HepG2 (cell line): ENCODE data around the gene RTEL1. TPM values are rescaled to one million over a fixed set of nuclear protein-coding genes. Genes with fewer than 3 reads are reported as not detected.

Experiments used
- BCL6 ChIP-seq: IDR thresholded peaks from 2 replicates; pipeline ENCODE4 v1.6.1; 2016; ENCODE audit warnings: missing genetic modification reagents, missing compliant biosample characterization
- FOXK1 ChIP-seq: sonication (generic); formaldehyde crosslinking; IDR thresholded peaks from 2 replicates; pipeline ENCODE4 v1.4.0; 2020; ENCODE audit warnings: low read depth, missing genetic modification reagents, borderline replicate concordance
- GFI1 ChIP-seq: sonication (generic); formaldehyde crosslinking; IDR thresholded peaks from 2 replicates; pipeline ENCODE4 v1.5.0; 2020; ENCODE audit warnings: missing genetic modification reagents, mild to moderate bottlenecking, borderline replicate concordance
- GTF3A ChIP-seq: sonication (generic); formaldehyde crosslinking; conservative IDR thresholded peaks from 2 replicates; pipeline ENCODE4 v1.4.0; 2020; ENCODE audit warnings: mild to moderate bottlenecking, missing genetic modification reagents
- HMGA1 ChIP-seq: sonication (generic); formaldehyde crosslinking; conservative IDR thresholded peaks from 2 replicates; pipeline ENCODE4 v1.4.0; 2020; ENCODE audit warnings: missing genetic modification reagents
- IRF2 ChIP-seq: IDR thresholded peaks from 2 replicates; pipeline ENCODE4 v1.6.1; 2018; ENCODE audit warnings: missing genetic modification reagents, missing compliant biosample characterization
- KLF13 ChIP-seq: sonication (generic); formaldehyde crosslinking; IDR thresholded peaks from 2 replicates; pipeline ENCODE4 v1.4.0; 2020; ENCODE audit warnings: mild to moderate bottlenecking, missing genetic modification reagents
- MIER3 ChIP-seq: IDR thresholded peaks from 2 replicates; pipeline ENCODE4 v1.6.1; 2016; ENCODE audit warnings: missing compliant biosample characterization, borderline replicate concordance
- NFATC3 ChIP-seq: sonication (generic); formaldehyde crosslinking; IDR thresholded peaks from 2 replicates; pipeline ENCODE4 v1.5.1; 2020; ENCODE audit warnings: mild to moderate bottlenecking, missing genetic modification reagents
- NFIB ChIP-seq: sonication (generic); formaldehyde crosslinking; IDR thresholded peaks from 2 replicates; pipeline ENCODE4 v1.9.0; 2021; ENCODE audit warnings: missing genetic modification reagents, mild to moderate bottlenecking, borderline replicate concordance
- POLR2G ChIP-seq: fragments of 200-400 bp; formaldehyde crosslinking; IDR thresholded peaks from 2 replicates; pipeline ENCODE4 v1.6.1; 2018; ENCODE audit warnings: mild to moderate bottlenecking, low read depth, low read length, moderate library complexity
- RAD51 ChIP-seq: fragments of 450-650 bp; IDR thresholded peaks from 2 replicates; pipeline ENCODE4 v1.6.1; 2016; ENCODE audit warnings: borderline replicate concordance
- RBM22 ChIP-seq: fragments of 200-400 bp; formaldehyde crosslinking; optimal IDR thresholded peaks from 2 replicates; pipeline ENCODE3; 2017; ENCODE audit warnings: mild to moderate bottlenecking, low read length, moderate library complexity
- SP5 ChIP-seq: IDR thresholded peaks from 2 replicates; pipeline ENCODE4 v1.6.1; 2016; ENCODE audit warnings: low read depth, borderline replicate concordance
- TP53 ChIP-seq: sonication (generic); formaldehyde crosslinking; conservative IDR thresholded peaks from 2 replicates; pipeline ENCODE4 v1.4.0; 2020; ENCODE audit warnings: missing genetic modification reagents
- ZKSCAN1 ChIP-seq: fragments of 150-350 bp; IDR thresholded peaks from 2 replicates; pipeline ENCODE4 v1.6.1; 2014; ENCODE audit warnings: low read length
- ZMYM2 ChIP-seq: sonication (generic); formaldehyde crosslinking; IDR thresholded peaks from 2 replicates; pipeline ENCODE4 v1.8.0; 2022; ENCODE audit warnings: mild to moderate bottlenecking, missing genetic modification reagents
- ZNF136 ChIP-seq: sonication (generic); formaldehyde crosslinking; IDR thresholded peaks from 2 replicates; pipeline ENCODE4 v1.8.1; 2022; ENCODE audit warnings: low read depth, mild to moderate bottlenecking, moderate library complexity, missing genetic modification reagents
- ZNF20 ChIP-seq: sonication (generic); formaldehyde crosslinking; IDR thresholded peaks from 2 replicates; pipeline ENCODE4 v1.4.0; 2020; ENCODE audit warnings: mild to moderate bottlenecking, moderate library complexity, missing genetic modification reagents
- ZNF543 ChIP-seq: sonication (generic); formaldehyde crosslinking; IDR thresholded peaks from 2 replicates; pipeline ENCODE4 v1.4.0; 2020; ENCODE audit warnings: mild to moderate bottlenecking, missing genetic modification reagents
- ZNF569 ChIP-seq: sonication (generic); formaldehyde crosslinking; IDR thresholded peaks from 2 replicates; pipeline ENCODE4 v1.5.0; 2020; ENCODE audit warnings: mild to moderate bottlenecking, missing genetic modification reagents, moderate library complexity, borderline replicate concordance
- ZNF761 ChIP-seq: sonication (generic); formaldehyde crosslinking; conservative IDR thresholded peaks from 2 replicates; pipeline ENCODE4 v1.4.0; 2020; ENCODE audit warnings: mild to moderate bottlenecking, missing genetic modification reagents
- ZNF775 ChIP-seq: sonication (generic); formaldehyde crosslinking; IDR thresholded peaks from 2 replicates; pipeline ENCODE4 v1.4.0; 2020; ENCODE audit warnings: missing genetic modification reagents, mild to moderate bottlenecking, moderate library complexity, borderline replicate concordance
- ZNF780A ChIP-seq: sonication (generic); formaldehyde crosslinking; IDR thresholded peaks from 2 replicates; pipeline ENCODE4 v1.8.0; 2022; ENCODE audit warnings: mild to moderate bottlenecking, missing genetic modification reagents, moderate library complexity
- ZNF781 ChIP-seq: sonication (generic); formaldehyde crosslinking; IDR thresholded peaks from 2 replicates; pipeline ENCODE4 v1.5.1; 2020; ENCODE audit warnings: borderline replicate concordance, mild to moderate bottlenecking, missing genetic modification reagents; ENCODE audit errors: not compliant biosample characterization
- polyA plus RNA-seq, 8 experiments: library from polyadenylated mRNA; depleted of rRNA in 3 of 8; stranded (reverse) in 7 of 8; unstranded in 1 of 8; fragments of >200 nt; fragmentation: Illumina TruSeq in 4 of 8; extraction: Trizol in 4 of 8; gene quantifications; 2 replicates each; pipeline versions ENCODE4 v1.2.1 to v1.2.3, GENCODE V29; 2011 to 2016; ENCODE audit warnings: low read depth in 4 of 8, missing spikeins in 1 of 8, mixed read lengths in 1 of 8; ENCODE audit not compliant: insufficient read depth in 1 of 8
- total RNA-seq, 5 experiments: library from RNA; depleted of rRNA; stranded (reverse); fragments of >200 nt; fragmentation: Illumina TruSeq; extraction: Trizol; gene quantifications; 2 replicates each; pipeline ENCODE4 v1.2.3, GENCODE V29; 2016; ENCODE audit warnings: low read depth in 1 of 5
- TF ChIP-seq, protein P1 (sequence below): IDR thresholded peaks from 2 replicates; pipeline ENCODE4 v1.6.1; 2012; ENCODE audit warnings: low read depth, low read length, improper control_type of control experiment
- TF ChIP-seq, protein P2 (sequence below): sonication (generic); formaldehyde crosslinking; IDR thresholded peaks from 2 replicates; pipeline ENCODE4 v1.4.0; 2020; ENCODE audit warnings: missing genetic modification reagents

The RTEL1 gene
- total and polyA plus RNA-seq, 2 of the 13 experiments (the other 11 are each of a cell fraction or from before 2014, with no cell fraction given), result 21.8 to 36.4 TPM

DNA sequence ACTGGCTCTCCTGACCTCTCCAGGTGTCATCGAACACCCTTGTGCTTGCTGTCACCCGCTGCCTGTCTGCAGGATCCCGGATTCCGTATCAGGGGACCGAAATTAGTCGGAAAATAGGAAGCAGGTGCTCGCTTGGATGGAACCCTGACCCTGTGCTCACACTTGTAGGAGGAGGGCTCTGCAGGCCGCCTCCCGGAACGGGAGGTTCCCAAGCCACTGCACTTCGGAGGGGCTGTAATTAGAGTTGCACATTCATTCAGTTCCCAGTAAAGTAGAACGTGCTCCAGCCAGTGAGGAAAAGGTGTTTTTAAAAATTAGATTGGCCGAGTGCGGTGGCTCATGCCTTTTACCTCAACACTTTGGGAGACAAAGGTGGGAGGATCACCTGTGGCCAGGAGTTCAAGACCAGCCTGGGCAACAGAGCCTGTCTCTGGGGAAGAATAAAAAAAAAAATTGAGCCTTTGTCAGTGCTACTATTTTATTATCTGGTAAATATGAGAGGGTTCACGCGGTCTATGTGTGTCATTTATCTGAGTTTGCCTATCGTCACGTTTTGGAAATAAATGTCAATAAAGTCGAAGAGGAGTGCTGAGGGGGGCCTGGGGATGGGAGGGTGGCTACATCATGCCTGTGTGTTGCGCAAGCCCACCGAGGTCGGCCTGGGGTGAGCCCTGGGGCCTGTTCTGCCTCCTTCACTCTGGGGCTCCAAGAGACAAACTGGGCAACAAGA lies 29.7 kb upstream of the RTEL1 start (continued):
- TF ChIP-seq ZNF775 (CRISPR knock-in tag) (peak; percentile 86; the same call in 1 of the 2 replicates), ZNF780A (no peak), POLR2G (peak; percentile 94), ZNF761 (CRISPR knock-in tag) (peak; percentile 94), ZNF20 (CRISPR knock-in tag) (no peak), SP5 (CRISPR knock-in tag) (peak; percentile 77), MIER3 (CRISPR knock-in tag) (0 out of 2 replicates have a peak, but pooled peaks have one; percentile 80), NFATC3 (CRISPR knock-in tag) (0 out of 2 replicates have a peak, but pooled peaks have one; percentile 89), ZNF781 (CRISPR knock-in tag) (peak; percentile 96), BCL6 (CRISPR knock-in tag) (peak; percentile 78), FOXK1 (CRISPR knock-in tag) (peak; percentile 95), RBM22 (peak; percentile 58), KLF13 (CRISPR knock-in tag) (no peak), ZMYM2 (CRISPR knock-in tag) (peak; percentile 84), ZKSCAN1 (0 out of 2 replicates have a peak, but pooled peaks have one; percentile 23), ZNF569 (CRISPR knock-in tag) (no peak), GFI1 (CRISPR knock-in tag) (no peak), ZNF136 (CRISPR knock-in tag) (peak; percentile 98; the same call in 1 of the 2 replicates), TP53 (CRISPR knock-in tag) (peak; percentile 92), HMGA1 (CRISPR knock-in tag) (no peak), NFIB (CRISPR knock-in tag) (no peak), ZNF543 (CRISPR knock-in tag) (peak; percentile 91), RAD51 (no peak), IRF2 (peak; percentile 98), GTF3A (CRISPR knock-in tag) (peak; percentile 38)
- TF ChIP-seq, protein P1, sequence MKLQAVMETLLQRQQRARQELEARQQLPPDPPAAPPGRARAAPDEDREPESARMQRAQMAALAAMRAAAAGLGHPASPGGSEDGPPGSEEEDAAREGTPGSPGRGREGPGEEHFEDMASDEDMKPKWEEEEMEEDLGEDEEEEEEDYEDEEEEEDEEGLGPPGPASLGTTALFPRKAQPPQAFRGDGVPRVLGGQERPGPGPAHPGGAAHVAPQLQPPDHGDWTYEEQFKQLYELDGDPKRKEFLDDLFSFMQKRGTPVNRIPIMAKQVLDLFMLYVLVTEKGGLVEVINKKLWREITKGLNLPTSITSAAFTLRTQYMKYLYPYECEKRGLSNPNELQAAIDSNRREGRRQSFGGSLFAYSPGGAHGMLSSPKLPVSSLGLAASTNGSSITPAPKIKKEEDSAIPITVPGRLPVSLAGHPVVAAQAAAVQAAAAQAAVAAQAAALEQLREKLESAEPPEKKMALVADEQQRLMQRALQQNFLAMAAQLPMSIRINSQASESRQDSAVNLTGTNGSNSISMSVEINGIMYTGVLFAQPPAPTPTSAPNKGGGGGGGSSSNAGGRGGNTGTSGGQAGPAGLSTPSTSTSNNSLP, result peak; percentile 98
- TF ChIP-seq, protein P2, sequence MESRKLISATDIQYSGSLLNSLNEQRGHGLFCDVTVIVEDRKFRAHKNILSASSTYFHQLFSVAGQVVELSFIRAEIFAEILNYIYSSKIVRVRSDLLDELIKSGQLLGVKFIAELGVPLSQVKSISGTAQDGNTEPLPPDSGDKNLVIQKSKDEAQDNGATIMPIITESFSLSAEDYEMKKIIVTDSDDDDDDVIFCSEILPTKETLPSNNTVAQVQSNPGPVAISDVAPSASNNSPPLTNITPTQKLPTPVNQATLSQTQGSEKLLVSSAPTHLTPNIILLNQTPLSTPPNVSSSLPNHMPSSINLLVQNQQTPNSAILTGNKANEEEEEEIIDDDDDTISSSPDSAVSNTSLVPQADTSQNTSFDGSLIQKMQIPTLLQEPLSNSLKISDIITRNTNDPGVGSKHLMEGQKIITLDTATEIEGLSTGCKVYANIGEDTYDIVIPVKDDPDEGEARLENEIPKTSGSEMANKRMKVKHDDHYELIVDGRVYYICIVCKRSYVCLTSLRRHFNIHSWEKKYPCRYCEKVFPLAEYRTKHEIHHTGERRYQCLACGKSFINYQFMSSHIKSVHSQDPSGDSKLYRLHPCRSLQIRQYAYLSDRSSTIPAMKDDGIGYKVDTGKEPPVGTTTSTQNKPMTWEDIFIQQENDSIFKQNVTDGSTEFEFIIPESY (CRISPR knock-in tag), result peak; percentile 89
